HG03039 (cell line): ENCODE data around the gene VSTM5.

Experiments
- ATAC-seq: cut with Tn5 transposase; IDR thresholded peaks from one replicate; pipeline ENCODE4 v1.9.1; 2021; ENCODE audit warnings: mild to moderate bottlenecking, moderate library complexity; ENCODE audit not compliant: unreplicated experiment

The VSTM5 gene

DNA sequence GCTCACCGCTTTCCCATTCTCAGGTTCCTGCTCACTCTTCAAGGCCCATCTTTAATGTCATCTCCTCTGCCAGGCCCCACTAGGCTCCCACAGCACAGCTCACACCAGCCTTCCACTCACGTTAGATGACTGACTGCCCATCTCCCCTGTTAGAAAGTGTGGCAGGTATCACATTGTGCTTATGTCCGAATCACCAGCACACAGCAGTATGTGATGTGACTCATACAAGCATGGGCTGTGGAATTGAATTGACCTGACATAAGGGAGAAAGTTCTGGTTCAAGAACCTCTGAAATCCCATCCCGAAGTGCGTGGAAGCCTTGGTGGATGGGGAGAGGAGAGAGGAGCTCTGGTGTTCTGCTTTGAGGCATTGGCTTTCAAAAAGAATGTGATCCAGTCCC is 6.5 kb downstream of the VSTM5 start:
- ATAC-seq, result no peak

- ATAC-seq, result no peak
Observed at GRCh38 chr11:93842461-93842860, 8.0 kb downstream of the VSTM5 start.

DNA sequence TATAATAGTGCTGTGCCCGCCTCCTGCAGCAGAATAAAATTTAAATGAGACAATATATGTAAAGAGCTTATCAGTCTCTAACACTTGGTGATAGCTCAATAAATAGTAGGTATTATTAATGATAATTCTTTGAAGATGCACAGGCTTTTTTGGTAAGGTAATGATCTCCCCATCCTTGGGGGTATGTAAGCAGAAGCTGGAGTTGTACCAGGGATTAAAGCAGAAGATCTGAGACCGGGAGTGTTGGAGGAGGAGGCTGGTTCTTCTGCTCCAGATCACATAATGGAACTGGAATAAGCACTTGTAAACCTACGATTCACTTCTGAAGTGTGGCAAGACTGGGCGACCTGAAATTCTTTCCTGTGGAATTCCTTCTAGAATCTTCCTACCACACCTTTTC is 8.4 kb downstream of the VSTM5 start:
- ATAC-seq, result no peak

DNA sequence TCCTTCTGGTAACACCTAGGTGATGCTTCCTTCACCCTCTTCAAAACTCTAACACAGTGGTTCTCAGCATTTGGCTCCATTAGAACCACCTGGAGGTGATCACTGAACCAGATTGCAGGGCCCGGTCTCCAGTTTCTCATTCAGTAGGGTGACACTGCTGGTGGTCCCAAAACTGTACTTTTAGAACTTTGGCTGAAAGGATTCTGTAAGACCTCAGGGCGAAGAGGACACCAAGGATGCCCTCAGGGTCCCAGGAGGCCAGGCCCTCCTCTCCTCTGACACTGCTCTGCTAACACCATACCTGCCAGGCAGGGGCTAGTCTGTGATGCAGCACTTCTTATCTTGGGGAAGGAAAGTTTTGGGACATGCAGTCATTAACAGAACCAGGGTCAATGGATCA is 9.0 kb downstream of the VSTM5 start:
- ATAC-seq, result no peak

DNA sequence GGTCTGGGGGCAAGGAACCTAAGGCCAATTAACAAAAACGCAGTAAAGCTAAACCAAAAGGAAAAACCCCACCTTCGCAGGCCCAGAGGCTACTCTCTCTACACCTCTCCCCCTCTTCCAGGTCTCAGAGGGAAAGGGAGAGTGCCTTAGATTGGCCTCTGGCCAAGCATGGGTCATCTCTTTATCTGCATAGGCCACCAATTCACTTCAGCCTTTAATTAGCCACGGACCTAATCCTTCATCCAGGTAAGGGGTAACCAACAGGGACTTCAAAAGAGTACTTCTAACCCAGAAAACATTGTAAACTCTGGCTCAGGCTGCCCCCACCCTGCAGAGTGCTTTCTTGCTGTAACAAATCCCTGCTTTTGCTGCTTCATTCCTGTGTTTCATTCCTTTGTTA is 9.4 kb downstream of the VSTM5 start:
- ATAC-seq, result no peak

- no peak for ATAC-seq
Observed at GRCh38 chr11:93840180-93840579, 10.2 kb downstream of the VSTM5 start.

GRCh38 chr11:93838967-93839366 is 11.5 kb downstream of the VSTM5 start:
- ATAC-seq, result no peak

- no peak for ATAC-seq
Observed at GRCh38 chr11:93832780-93833179, 17.6 kb downstream of the VSTM5 start.

DNA sequence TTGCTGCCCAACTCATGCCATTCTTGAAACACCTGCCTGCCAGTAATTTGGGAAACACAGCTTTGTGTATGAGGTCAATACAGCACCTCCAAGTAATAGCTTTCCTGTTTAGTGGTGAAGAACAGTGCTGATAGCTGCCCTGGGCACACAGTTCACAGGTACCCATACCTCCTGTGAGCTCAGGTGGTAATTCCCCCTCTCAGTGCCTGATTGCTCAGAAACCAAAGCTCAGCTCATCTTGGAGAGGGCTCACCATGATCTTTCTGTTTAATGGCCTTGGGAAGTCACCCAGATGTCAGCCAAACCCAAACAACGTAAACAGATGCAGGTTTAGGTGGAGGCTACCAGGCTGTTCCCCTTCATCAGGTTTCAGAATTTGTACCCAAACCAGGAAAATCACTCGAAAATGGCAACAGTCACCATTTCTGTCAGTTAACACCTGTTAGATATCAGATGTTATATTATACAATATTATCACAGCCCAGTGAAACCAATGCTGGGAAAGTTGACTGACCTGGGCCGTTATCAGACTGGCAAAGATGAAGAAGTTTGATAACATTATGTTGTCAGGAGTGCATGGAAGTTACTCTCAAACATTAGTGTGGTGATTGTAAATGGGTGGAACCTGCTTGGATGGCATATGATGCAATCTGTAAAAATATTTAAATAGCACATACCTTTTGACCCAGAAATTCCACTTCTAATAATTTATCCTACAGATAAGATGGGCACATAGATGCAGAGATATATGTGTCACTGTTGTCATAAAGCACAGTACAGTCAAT is 18.9 kb downstream of the VSTM5 start:
- no peak for ATAC-seq

DNA sequence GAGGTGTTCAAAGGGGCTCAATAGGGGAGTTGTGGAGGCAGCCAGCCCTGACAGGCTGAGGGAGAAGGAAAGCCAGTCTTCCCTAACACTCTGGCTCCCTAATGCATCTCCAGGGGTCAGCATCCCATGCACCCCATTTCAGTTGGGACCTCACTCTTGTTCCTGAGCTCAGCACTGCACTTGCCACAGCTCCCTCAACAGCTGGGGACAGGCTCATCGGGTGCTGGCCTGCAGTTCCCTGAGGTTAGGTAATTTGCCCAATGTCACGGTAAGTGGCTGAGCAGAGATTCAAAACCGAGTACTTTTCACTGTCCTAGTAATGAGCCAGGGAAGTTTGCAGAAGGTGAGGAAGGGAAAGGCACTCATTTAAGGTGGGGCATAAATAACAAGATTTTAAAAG is 20.8 kb downstream of the VSTM5 start:
- no peak for ATAC-seq

DNA sequence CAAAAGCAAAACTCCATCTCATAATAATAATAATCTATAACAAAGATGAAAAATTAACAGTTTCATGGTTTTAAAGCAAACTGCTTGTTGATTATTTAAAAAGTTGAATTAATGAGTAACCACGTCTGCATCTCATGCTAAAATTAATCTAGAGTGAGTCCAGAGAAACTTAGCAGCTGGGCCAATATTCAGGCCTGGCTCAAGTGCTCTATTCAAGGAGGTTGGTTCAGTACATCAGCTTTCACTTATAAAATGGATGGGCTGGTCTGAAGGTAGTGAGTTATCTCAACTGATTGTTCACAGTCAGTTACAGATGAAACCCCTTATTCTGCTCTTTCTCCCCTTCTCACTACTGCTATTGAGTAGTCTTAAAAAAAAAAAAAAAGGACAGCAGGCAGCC is 23.1 kb downstream of the VSTM5 start:
- no peak for ATAC-seq

GRCh38 chr11:93823210-93823609 is 27.2 kb downstream of the VSTM5 start:
- ATAC-seq, result no peak

- no peak for ATAC-seq
Observed at GRCh38 chr11:93822359-93822758, 28.1 kb downstream of the VSTM5 start.

DNA sequence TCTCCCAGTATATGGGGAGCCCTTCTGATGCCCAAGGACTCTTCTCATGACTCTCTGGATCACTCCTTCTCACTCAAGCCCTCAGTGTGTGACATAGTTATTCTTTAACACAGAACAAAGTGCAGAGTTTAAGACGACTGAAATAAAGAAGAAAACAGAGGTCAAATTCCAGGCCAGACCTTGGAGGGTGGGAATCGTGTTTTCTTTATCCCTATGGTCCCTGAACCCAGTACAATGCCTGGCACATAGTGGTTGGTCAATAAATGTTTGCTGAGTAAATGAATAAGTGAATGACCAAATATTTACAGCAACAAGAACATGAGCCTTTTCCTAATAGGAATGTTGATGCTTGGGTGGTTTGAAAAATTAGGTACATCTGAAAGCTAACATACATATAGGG is 28.8 kb downstream of the VSTM5 start:
- ATAC-seq, result no peak

DNA sequence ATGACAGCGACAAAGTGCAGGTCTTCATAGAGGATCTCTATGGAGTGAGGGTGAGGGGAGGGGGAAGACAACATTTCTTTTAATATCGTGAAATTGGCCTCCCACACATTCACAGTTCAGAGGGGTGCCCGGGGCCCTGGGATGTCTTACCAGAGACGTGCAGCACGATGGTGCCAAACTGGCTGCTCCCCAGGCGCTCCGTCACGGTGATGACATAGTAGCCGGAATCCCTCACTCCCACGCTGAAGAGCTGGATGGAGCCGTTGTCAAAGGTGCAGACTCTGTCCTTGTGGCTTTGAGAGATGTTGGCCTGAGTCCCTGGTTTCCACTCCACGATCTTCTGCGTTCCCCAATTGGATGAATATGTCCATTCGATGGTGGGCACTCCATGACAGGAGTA is 29.6 kb downstream of the VSTM5 start:
- ATAC-seq, result no peak

- ATAC-seq, result no peak
Observed at GRCh38 chr11:93819966-93820695, 30.3 kb downstream of the VSTM5 start.

DNA sequence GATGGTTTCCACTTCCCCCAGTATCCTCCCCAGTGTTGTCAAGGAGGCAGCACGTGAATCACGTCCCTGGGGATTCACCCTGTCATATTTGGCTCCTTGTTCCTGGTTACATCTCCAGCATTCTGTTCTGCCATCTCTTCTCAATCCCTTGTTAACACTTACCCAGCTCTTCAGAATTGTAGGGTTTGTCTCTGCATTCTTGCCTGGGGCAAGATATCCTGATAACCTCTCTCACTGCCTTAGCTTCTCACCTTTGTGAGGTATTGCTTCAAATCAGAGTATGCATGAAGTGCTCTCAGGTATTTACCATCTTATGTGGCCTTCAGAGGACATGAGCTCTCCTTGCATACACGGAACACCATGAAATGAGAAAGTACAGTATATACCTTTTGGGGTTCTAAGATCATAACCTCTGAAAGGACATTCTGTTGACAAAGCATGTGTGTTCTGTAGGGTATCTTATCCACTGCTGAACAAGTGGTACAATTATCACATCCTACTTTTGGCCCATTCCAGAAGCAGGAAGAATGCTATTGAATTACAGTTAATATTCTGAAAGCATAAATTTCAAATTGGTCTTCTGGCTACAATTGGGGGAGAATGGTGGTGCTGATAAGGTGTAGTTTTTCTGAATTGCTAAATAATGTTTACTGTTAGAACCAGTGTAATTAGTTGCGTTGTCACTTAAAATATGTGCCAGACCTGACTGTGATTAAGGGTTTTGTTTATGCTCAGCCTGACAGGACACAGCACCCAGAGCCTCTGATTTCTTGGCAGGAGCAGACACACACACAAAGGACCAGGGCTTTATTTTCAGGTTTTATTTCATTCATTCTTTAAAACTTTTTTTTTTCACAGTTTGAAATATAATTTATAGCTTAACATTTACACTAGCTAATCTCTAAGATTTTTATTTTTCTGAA is 32.7 kb downstream of the VSTM5 start:
- no peak for ATAC-seq

DNA sequence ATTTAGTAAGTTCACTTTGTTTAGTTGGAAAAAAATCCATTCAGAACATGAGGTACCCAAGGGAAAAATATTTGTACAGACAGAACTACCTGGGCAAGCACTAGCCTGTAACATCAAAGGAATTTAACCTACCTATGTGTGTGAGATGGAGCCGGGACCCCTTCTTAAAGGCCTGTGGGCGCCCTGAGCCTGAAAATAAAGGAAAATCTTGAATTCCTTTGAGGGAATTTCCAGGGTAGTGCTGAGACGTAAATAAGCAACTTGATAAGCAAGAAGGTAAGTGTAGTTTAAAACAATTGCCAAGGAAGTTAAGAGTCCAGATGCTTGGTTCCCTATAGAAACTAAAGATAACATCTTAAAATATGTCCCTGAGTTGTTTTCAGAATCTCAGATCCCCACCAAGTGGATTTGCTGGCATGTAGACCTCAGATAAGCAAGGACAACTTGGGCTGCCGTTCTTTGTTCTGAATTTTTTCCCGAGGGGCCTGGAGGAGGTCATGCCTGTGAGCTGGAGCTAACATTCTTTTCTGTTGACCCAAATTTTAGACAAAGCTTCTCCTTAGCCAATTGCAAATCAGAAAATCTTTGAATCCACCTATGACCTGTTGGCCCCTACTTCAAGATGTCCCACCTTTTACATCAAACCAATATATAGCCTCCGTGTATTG is 35.3 kb downstream of the VSTM5 start:
- no peak for ATAC-seq

DNA sequence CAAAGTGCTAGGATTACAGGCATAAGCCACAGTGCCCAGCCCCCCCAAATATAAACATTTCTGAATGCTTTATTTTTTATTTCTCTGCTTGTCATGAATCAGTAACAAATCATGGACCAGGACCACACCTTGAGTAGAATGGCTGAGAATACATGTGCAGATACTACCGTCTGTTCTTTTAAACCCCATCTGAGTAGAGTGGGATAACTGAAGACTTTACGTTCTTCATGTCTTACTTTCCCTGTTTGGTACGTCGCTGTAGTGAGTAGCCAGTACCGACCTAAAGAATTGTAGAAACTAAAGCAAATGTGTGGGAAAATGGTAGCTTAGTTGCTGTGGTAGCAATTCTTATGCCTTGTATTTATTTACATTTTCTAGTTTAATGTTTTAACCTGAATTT is 36.4 kb downstream of the VSTM5 start:
- no peak for ATAC-seq

DNA sequence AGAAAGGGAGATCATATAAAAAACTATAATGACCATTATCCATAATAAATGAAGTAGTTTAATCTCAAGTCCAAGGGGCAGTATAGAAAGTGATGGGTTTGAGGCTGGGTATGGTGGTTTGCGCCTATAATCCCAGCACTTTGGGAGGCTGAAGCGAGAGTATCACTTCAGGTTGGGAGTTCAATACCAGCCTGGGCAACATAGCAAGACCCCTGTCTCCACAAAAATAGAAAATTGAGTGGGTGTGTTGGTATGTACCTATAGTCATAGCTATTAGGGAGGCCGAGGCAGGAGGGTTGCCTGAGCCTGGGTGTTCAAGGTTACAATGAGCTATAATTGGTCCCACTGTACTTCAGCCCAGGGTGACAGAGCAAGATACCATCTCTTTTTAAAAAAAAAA is 42.4 kb downstream of the VSTM5 start:
- ATAC-seq, result no peak

DNA sequence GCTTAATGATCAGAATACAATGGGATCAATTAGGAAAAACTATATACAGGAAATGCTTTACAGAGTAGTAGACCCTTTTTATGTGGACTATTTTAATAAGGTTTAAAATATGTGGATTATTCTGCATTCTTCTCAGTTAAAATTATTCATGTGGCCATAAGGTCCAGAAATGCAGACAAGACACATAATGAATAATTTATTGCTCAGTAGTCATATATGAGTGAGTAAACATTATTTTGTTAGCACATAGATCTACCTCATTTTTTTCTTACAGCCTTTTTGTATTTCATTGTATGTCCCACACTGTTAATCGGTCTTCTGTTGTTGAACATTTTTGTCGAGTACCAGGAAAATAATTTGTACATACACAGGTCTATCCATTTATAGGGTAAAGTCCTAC is 45.5 kb downstream of the VSTM5 start:
- no peak for ATAC-seq
